Heart left ventricle (tissue), 13 donors: Measurements from ENCODE around the gene SERPINA6.

Experiments
- POLR2A ChIP-seq, 2 donors: fragments of 450-650 bp; IDR thresholded peaks; one replicate each; pipeline ENCODE4 v1.6.1; 2017; ENCODE audit warnings: antibody characterized with exemption in 2 of 2, mild to moderate bottlenecking in 2 of 2, moderate library complexity in 2 of 2
- TF ChIP-seq, protein P1 (sequence below), 12 donors: fragments of 200-600 bp; sonication (generic) in 4 of 12; IDR thresholded peaks; one replicate each; pipeline versions ENCODE4 v1.5.0 to v1.8.0; 2018 to 2022; ENCODE audit warnings: antibody characterized with exemption in 12 of 12, mild to moderate bottlenecking in 5 of 12
- donor health status: ischemic (EF 13 %, LVEDD 7.1; RV severe dilation, severe dysfunction).
- donor health status: DM: no; HTN: yes; CAD: no.
- donor health status: DM: no; HTN: no; CAD: no.
- donor health status: ischemic (EF 25% LVEDD 6.9; RV normal size, moderate dysfunction).
- donor health status: ischemic (EF 25% LVEDD 5.7; RV mildly dilated, moderate dysfunction).
- donor health status: ischemic (EF 35%, LVEDD 5.7; RV mildly dilated, moderate dysfunction).
- donor health status: nonischemic (EF 11% LVEDD 7.7; RV severe dilation, severe dysfunction).
- donor health status: DM: yes; HTN: yes; CAD: no.
- donor health status: PGD.
- donor health status: ischemic (EF 29% LVEDD 5.4; RV normal size, mild dysfunction).
- donor health status: nonischemic (EF 23%, LVEDD 6.1; RV moderate dilation, normal function).

DNA sequence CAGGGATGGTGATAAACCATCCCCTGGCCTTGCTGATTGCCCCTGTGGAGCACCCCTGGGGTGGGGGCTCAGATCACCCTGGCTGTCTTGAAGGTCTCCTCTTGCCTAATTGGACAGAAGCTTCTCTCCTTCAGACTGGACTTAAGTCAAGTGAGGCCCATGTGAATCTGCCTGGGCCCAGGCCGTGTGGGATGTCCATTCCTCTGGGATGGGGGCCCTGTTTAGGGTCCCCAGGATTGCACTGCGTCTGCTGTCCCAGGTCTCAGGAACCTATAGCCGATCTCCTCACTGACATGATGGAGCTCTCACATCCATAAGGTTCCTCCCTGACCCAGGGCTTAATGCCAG, 45.1 kb upstream of the SERPINA6 start:
- TF ChIP-seq, protein P1, sequence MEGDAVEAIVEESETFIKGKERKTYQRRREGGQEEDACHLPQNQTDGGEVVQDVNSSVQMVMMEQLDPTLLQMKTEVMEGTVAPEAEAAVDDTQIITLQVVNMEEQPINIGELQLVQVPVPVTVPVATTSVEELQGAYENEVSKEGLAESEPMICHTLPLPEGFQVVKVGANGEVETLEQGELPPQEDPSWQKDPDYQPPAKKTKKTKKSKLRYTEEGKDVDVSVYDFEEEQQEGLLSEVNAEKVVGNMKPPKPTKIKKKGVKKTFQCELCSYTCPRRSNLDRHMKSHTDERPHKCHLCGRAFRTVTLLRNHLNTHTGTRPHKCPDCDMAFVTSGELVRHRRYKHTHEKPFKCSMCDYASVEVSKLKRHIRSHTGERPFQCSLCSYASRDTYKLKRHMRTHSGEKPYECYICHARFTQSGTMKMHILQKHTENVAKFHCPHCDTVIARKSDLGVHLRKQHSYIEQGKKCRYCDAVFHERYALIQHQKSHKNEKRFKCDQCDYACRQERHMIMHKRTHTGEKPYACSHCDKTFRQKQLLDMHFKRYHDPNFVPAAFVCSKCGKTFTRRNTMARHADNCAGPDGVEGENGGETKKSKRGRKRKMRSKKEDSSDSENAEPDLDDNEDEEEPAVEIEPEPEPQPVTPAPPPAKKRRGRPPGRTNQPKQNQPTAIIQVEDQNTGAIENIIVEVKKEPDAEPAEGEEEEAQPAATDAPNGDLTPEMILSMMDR (IDR thresholded peaks at IDR 0.05) = no peak
- TF ChIP-seq POLR2A (IDR thresholded peaks at IDR 0.05) = no peak
